HG02623 (cell line): Measurements from ENCODE around the gene WAPL.

Experiments used
- ATAC-seq: cut with Tn5 transposase; IDR thresholded peaks from one replicate; pipeline ENCODE4 v1.9.1; 2021; ENCODE audit warnings: moderate library complexity; ENCODE audit not compliant: unreplicated experiment

WAPL gene

GRCh38 chr10:86481761-86482160 lies 39.8 kb downstream of the WAPL start:
- no peak for ATAC-seq

GRCh38 chr10:86480571-86480970 lies 41.0 kb downstream of the WAPL start:
- no peak for ATAC-seq

GRCh38 chr10:86472061-86472460 lies 49.5 kb downstream of the WAPL start:
- no peak for ATAC-seq

- no peak for ATAC-seq
Measured at GRCh38 chr10:86461963-86462804, 59.4 kb downstream of the WAPL start.

GRCh38 chr10:86451604-86451960 lies 70.0 kb downstream of the WAPL start:
- ATAC-seq = no peak

- no peak for ATAC-seq
Measured at GRCh38 chr10:86450806-86451603, 70.6 kb downstream of the WAPL start.

- no peak for ATAC-seq
Measured at GRCh38 chr10:86449926-86450558, 71.5 kb downstream of the WAPL start.

- ATAC-seq = no peak
Measured at GRCh38 chr10:86447432-86447831, 74.2 kb downstream of the WAPL start.

GRCh38 chr10:86446987-86447386 lies 74.6 kb downstream of the WAPL start:
- ATAC-seq = no peak

GRCh38 chr10:86446440-86446839 lies 75.2 kb downstream of the WAPL start:
- ATAC-seq = no peak

GRCh38 chr10:86443936-86444335 lies 77.7 kb downstream of the WAPL start:
- no peak for ATAC-seq

- ATAC-seq = no peak
Measured at GRCh38 chr10:86443069-86443468, 78.5 kb downstream of the WAPL start.

- ATAC-seq = no peak
Measured at GRCh38 chr10:86440874-86441843, 80.4 kb downstream of the WAPL start.

- no peak for ATAC-seq
Measured at GRCh38 chr10:86439544-86439943, 82.0 kb downstream of the WAPL start.

- no peak for ATAC-seq
Measured at GRCh38 chr10:86438091-86438749, 83.4 kb downstream of the WAPL start.

GRCh38 chr10:86437447-86437846 lies 84.1 kb downstream of the WAPL start:
- no peak for ATAC-seq

- no peak for ATAC-seq
Measured at GRCh38 chr10:86436963-86437362, 84.6 kb downstream of the WAPL start.

GRCh38 chr10:86434656-86435055 lies 86.9 kb downstream of the WAPL start:
- no peak for ATAC-seq

GRCh38 chr10:86423739-86424138 lies 97.9 kb downstream of the WAPL start:
- ATAC-seq = no peak

GRCh38 chr10:86419101-86419500 lies 102.5 kb downstream of the WAPL start:
- ATAC-seq = no peak
